NCI-H2196 treated with DMSO at 0.1 percent for 48 hours (cell line): ENCODE measurements around the gene NOTCH1.
"Not testable (repeated sequence)": the region's sequence is repeated elsewhere in the genome, so short reads cannot be mapped to it uniquely, and the experiment has no call there.

Source experiments
- DNase-seq: peaks from one replicate; lab custom pipeline; 2025; ENCODE audit not compliant: unreplicated experiment; lab: John Stamatoyannopoulos, UW

Gene NOTCH1

GRCh38 chr9:136578915-136579649 lies 33.2 kb upstream of the NOTCH1 start:
- DNase-seq, result no peak

GRCh38 chr9:136578626-136578914 lies 32.7 kb upstream of the NOTCH1 start:
- no peak for DNase-seq

GRCh38 chr9:136577941-136578625 lies 32.2 kb upstream of the NOTCH1 start:
- DNase-seq, result no peak

- peak; percentile 51 for DNase-seq
Observed at GRCh38 chr9:136576269-136576626, 30.4 kb upstream of the NOTCH1 start.

GRCh38 chr9:136575626-136576268 lies 29.9 kb upstream of the NOTCH1 start:
- DNase-seq, result no peak

GRCh38 chr9:136574606-136575005 lies 28.8 kb upstream of the NOTCH1 start:
- DNase-seq, result not testable (repeated sequence)

GRCh38 chr9:136572828-136573625 lies 27.2 kb upstream of the NOTCH1 start:
- no peak for DNase-seq

GRCh38 chr9:136572003-136572827 lies 26.4 kb upstream of the NOTCH1 start:
- no peak for DNase-seq

GRCh38 chr9:136571531-136571930 lies 25.7 kb upstream of the NOTCH1 start:
- DNase-seq, result no peak

GRCh38 chr9:136570916-136571315 lies 25.1 kb upstream of the NOTCH1 start:
- DNase-seq, result no peak

GRCh38 chr9:136570191-136570845 lies 24.5 kb upstream of the NOTCH1 start:
- DNase-seq, result no peak

GRCh38 chr9:136569526-136570148 lies 23.8 kb upstream of the NOTCH1 start:
- no peak for DNase-seq

- DNase-seq, result no peak
Observed at GRCh38 chr9:136568288-136569081, 22.6 kb upstream of the NOTCH1 start.

GRCh38 chr9:136567651-136568287 lies 21.9 kb upstream of the NOTCH1 start:
- no peak for DNase-seq

- no peak for DNase-seq
Observed at GRCh38 chr9:136566901-136567300, 21.1 kb upstream of the NOTCH1 start.

GRCh38 chr9:136566553-136566895 lies 20.7 kb upstream of the NOTCH1 start:
- no peak for DNase-seq

- DNase-seq, result no peak
Observed at GRCh38 chr9:136565715-136566552, 20.1 kb upstream of the NOTCH1 start.
